ENCODE data around the gene ADGRV1. TPM values are rescaled to one million over a fixed set of nuclear protein-coding genes. Genes with fewer than 3 reads are reported as not detected.
"Not testable (repeated sequence)": the region's sequence is repeated elsewhere in the genome, so short reads cannot be mapped to it uniquely, and the experiment has no call there.

The ADGRV1 gene
- total RNA-seq, 4 donors from 2014 or later, result 2.5 to 7.5 (median 4.5) TPM

DNA sequence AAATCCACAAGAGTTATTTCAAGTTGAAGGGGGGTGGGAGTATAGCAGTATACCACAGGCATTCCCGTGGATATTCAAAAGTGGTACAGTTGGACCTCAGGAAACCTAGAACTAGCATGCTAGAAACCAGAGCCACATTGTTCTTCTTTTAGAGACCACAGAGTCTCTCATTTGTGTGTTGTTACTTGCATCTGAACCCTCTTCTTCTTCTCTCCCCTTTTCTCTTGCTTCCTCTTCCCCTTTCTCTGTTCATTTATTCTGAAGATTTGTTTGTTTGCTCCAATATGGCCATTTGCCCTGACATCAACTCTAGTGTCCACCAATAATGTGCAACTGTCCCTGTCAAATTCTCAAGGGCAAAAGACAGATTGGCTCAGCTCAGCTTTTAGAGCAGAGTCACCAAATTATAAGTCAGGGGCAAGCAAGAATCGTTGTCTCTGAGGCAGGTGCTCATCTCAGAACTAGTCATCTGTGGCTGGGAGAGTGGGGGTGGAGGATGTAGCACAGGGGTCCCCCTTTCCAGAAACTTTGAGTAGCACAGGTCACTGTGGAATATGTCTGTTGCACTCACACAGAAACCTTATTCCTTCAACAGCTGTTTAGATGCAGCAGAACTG, 503.5 kb downstream of the ADGRV1 start:
- H3K27me3 ChIP-seq, result no peaks in the 10 kb centered on the region
- no peak overlapping the region for H3K4me3 ChIP-seq
- no peak overlapping the region for H3K27ac ChIP-seq
- no peaks in the 10 kb centered on the region for H3K36me3 ChIP-seq
- H3K9me3 ChIP-seq, result no peaks in the 10 kb centered on the region
- peaks cover 5% of the 10 kb centered on the region for H3K4me1 ChIP-seq
- WGBS, result 83% methylated on average over 2 of the region's 2 CpGs
- TF ChIP-seq POLR2AphosphoS5 (IDR thresholded peaks at IDR 0.05) (no peak), CTCF (IDR thresholded peaks at IDR 0.05) (no peak), EP300 (IDR thresholded peaks at IDR 0.05) (no peak), POLR2A (IDR thresholded peaks at IDR 0.05) (no peak)
- DNase-seq (ENCODE audit: low spot score in 2 of 2), result no peak

- H3K4me1 ChIP-seq; H3K27me3 ChIP-seq; H3K36me3 ChIP-seq; H3K4me3 ChIP-seq; H3K9me3 ChIP-seq; DNase-seq (ENCODE audit: low spot score in 2 of 2): not testable (repeated sequence)
- peak overlapping the region; percentile 2 for H3K27ac ChIP-seq
- 70% methylated on average over 9 of the region's 9 CpGs for WGBS
Measured at GRCh38 chr5:91063098-91063690, 504.6 kb downstream of the ADGRV1 start.

DNA sequence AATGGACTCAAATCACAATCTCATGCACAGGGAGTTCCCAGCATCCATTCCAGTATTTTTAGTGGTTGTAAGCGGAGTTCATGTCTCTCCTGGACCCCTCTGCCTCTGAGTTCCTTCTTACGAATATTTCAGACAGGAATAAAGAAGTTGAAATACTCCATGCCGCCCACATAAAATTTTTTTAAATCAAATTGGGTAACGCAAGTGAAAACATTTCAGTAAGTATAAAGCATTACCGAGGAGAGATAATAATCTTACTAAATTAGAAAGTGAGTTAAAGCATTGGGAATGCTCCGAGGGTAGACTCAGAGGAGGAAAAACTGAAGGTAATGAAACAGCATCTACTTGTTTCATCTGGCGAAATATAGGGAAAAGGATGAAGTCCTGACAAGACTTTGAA, 506.9 kb downstream of the ADGRV1 start:
- TF ChIP-seq POLR2AphosphoS5 (IDR thresholded peaks at IDR 0.05) (no peak), CTCF (IDR thresholded peaks at IDR 0.05) (no peak), EP300 (IDR thresholded peaks at IDR 0.05) (no peak), POLR2A (IDR thresholded peaks at IDR 0.05) (no peak)
- no peaks in the 10 kb centered on the region for H3K36me3 ChIP-seq
- H3K27ac ChIP-seq, result no peak overlapping the region
- DNase-seq (ENCODE audit: low spot score in 2 of 2), result no peak
- peaks cover 5% of the 10 kb centered on the region for H3K4me1 ChIP-seq
- 52% methylated on average over 7 of the region's 7 CpGs for WGBS
- H3K4me3 ChIP-seq, result no peak overlapping the region
- H3K27me3 ChIP-seq, result no peaks in the 10 kb centered on the region
- no peaks in the 10 kb centered on the region for H3K9me3 ChIP-seq

DNA sequence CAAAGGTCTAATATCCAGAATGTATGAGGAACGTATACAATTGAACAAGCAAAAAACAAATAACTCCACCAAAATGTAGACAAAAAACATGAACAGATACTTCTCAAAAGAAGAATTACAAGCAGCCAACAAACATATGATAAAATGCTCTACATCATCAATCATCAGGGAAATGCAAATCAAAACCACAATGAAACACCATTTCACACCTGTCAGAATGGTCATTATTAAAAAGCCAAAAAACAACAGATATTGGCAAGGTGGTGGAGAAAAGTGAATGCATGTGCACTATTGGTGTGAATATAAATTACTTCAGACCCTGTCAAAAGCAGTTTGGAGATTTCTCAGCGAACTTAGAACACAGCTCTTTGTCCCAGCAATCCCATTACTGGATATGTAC, 510.8 kb downstream of the ADGRV1 start:
- Histone ChIP-seq H3K27me3 (no peaks in the 10 kb centered on the region), H3K27ac (no peak overlapping the region), H3K9me3 (no peaks in the 10 kb centered on the region), H3K4me3 (no peak overlapping the region), H3K36me3 (no peaks in the 10 kb centered on the region), H3K4me1 (peaks cover 4% of the 10 kb centered on the region)
- no peak for TF ChIP-seq POLR2AphosphoS5 (IDR thresholded peaks at IDR 0.05)
- no peak for TF ChIP-seq EP300 (IDR thresholded peaks at IDR 0.05)
- no peak for TF ChIP-seq CTCF (IDR thresholded peaks at IDR 0.05)
- no peak for TF ChIP-seq POLR2A (IDR thresholded peaks at IDR 0.05)
- WGBS, result 86% methylated on average over 2 of the region's 2 CpGs
- no peak for DNase-seq (ENCODE audit: low spot score in 2 of 2)

- DNase-seq (ENCODE audit: low spot score in 2 of 2), result no peak
- H3K9me3 ChIP-seq, result no peaks in the 10 kb centered on the region
- WGBS, result 89% methylated on average over 2 of the region's 2 CpGs
- no peak overlapping the region for H3K27ac ChIP-seq
- H3K27me3 ChIP-seq, result no peaks in the 10 kb centered on the region
- TF ChIP-seq EP300 (IDR thresholded peaks at IDR 0.05) (no peak), POLR2A (IDR thresholded peaks at IDR 0.05) (no peak), CTCF (IDR thresholded peaks at IDR 0.05) (no peak), POLR2AphosphoS5 (IDR thresholded peaks at IDR 0.05) (no peak)
- no peak overlapping the region for H3K4me3 ChIP-seq
- H3K4me1 ChIP-seq, result peaks cover 4% of the 10 kb centered on the region
- H3K36me3 ChIP-seq, result no peaks in the 10 kb centered on the region
Measured at GRCh38 chr5:91070761-91071550, 512.4 kb downstream of the ADGRV1 start.
